Epithelial cell of prostate (primary cell): ENCODE results near the gene RGS3.
A peak's percentile ranks its signal among the peaks of the same experiment; 100 is the strongest.

Source experiments
- DNase-seq: peaks from one replicate; pipeline ENCODE4 v3.0.0-alpha.2; 2011; ENCODE audit warnings: low read depth, low spot score
- H3K27ac ChIP-seq: fragments of 450-650 bp; 2 replicates; pipeline ENCODE4 v1.5.1; 2017; ENCODE audit warnings: mild to moderate bottlenecking

The RGS3 gene

GRCh38 chr9:113609562-113610318 lies 146.2 kb downstream of the RGS3 start:
- DNase-seq: no peak
- H3K27ac ChIP-seq: no peak overlapping the region

- H3K27ac ChIP-seq: no peak overlapping the region
- DNase-seq: no peak
These were observed 148.1 kb downstream of the RGS3 start for GRCh38 chr9:113611461-113612215.

GRCh38 chr9:113612216-113612747 lies 148.8 kb downstream of the RGS3 start:
- H3K27ac ChIP-seq: no peak overlapping the region
- no peak for DNase-seq

- H3K27ac ChIP-seq: no peak overlapping the region
- no peak for DNase-seq
These were observed 149.3 kb downstream of the RGS3 start for GRCh38 chr9:113612828-113613227.

- H3K27ac ChIP-seq: no peak overlapping the region
These were observed 150.4 kb downstream of the RGS3 start for GRCh38 chr9:113613815-113614413.

GRCh38 chr9:113614843-113615648 lies 151.5 kb downstream of the RGS3 start:
- H3K27ac ChIP-seq: no peak overlapping the region
- no peak for DNase-seq

More at GRCh38 chr9:113613815-113614413, 150.4 kb downstream of the RGS3 start:
- no peak for DNase-seq

- no peak overlapping the region for H3K27ac ChIP-seq
- no peak for DNase-seq
These were observed 152.6 kb downstream of the RGS3 start for GRCh38 chr9:113616116-113616515.

- H3K27ac ChIP-seq: no peak overlapping the region
- no peak for DNase-seq
These were observed 153.3 kb downstream of the RGS3 start for GRCh38 chr9:113616621-113617496.

- no peak for DNase-seq
- H3K27ac ChIP-seq: no peak overlapping the region
These were observed 154.0 kb downstream of the RGS3 start for GRCh38 chr9:113617550-113617949.

- H3K27ac ChIP-seq: no peak overlapping the region
- no peak for DNase-seq
These were observed 155.4 kb downstream of the RGS3 start for GRCh38 chr9:113618836-113619490.

GRCh38 chr9:113619491-113620376 lies 156.2 kb downstream of the RGS3 start:
- peak overlapping the region; percentile 19 for H3K27ac ChIP-seq
- DNase-seq: no peak

GRCh38 chr9:113620377-113621161 lies 157.0 kb downstream of the RGS3 start:
- peak overlapping the region; percentile 19 for H3K27ac ChIP-seq
- DNase-seq: no peak

- DNase-seq: no peak
These were observed 157.8 kb downstream of the RGS3 start for GRCh38 chr9:113621309-113621791.

GRCh38 chr9:113621980-113622379 lies 158.5 kb downstream of the RGS3 start:
- H3K27ac ChIP-seq: no peak overlapping the region
- no peak for DNase-seq

More at GRCh38 chr9:113621309-113621791, 157.8 kb downstream of the RGS3 start:
- H3K27ac ChIP-seq: no peak overlapping the region

GRCh38 chr9:113622600-113623400 lies 159.3 kb downstream of the RGS3 start:
- no peak overlapping the region for H3K27ac ChIP-seq
- no peak for DNase-seq
